DMS153 treated with DMSO at 0.1 percent for 48 hours (cell line): ENCODE results near the gene UGP2.

ENCODE experiments used
- DNase-seq: peaks from one replicate; lab custom pipeline; 2025; ENCODE audit not compliant: unreplicated experiment; lab: John Stamatoyannopoulos, UW

UGP2 gene

DNA sequence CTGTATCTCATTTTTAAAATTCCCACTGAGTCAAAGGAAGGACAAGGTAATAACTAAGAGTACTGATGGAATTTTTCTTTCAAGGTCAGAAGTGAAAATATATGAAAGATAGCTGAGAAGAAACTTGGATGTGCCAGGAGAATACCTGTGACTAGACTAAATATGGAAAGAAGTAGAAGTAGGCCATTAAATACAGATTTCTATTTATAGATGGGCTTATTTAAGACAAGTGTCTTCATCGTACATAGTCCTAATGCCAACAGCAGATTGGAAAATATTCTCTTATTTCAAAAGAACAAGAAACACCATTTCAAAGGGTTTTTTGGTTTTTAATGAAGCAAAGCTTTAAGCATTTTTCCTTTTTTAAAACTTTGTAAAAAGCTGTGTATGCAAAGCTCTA is 22.0 kb downstream of the UGP2 start:
- no peak for DNase-seq

DNA sequence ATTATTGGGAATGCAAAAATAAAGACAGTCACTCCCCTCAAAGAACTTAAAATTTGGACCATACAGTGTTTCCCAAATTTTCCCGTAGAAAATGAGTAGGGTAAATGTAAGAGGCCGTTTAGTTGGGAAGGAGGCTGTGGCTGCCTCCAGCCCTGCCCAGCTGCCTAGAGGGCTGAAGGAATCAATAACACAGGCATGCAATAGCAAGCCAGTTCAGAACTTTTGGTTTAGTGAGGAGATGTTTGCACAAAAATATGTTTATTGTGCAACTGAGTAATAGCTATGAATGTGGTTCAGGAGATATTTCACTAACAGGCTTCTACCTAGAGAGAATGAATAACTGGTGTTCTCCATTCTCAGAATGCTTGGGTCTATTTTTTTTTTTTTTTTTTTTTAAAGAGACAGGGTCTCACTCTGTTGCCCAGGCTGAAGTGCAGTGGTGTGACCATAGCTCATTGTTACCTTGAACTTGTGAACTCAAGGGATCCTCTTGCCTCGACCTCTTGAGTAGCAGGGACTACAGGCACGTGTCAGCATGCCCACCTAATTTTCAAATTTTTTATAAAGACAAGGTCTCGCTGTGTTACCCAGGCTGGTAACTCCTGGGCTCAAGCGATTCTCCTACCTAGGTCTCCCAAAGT is 23.6 kb downstream of the UGP2 start:
- DNase-seq, result no peak

DNA sequence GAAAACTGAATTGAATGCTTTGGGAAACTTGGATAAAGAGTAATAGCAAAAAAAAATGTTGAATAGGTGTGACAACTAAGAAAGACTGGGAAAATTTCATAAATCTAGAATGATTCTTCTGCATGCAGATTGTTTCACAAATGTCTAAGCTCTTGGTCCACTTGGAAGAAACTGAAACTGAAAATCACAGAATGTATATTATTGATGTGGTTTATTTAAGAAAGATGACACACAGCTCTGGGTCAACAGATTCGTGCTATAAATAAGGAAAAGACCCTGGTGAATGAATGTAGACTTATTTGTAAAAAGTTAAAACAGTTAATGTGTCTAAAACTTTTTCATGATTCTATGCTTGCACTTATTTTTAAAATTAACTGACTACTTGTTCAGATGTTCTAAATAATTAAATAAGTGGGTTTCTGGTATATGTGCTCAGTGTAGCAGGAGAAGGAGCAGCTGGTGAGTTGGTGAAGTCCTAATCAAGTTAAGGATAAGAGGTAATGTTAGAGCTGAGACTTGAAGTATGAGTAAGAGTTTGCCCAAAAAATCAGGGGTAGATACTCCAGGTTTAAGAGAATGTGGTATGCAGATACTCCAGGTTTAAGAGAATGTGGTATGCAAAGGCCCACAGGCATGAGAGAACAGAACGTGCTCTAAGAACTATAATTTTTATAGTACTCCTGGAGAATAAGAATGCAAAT is 24.5 kb downstream of the UGP2 start:
- DNase-seq, result no peak

DNA sequence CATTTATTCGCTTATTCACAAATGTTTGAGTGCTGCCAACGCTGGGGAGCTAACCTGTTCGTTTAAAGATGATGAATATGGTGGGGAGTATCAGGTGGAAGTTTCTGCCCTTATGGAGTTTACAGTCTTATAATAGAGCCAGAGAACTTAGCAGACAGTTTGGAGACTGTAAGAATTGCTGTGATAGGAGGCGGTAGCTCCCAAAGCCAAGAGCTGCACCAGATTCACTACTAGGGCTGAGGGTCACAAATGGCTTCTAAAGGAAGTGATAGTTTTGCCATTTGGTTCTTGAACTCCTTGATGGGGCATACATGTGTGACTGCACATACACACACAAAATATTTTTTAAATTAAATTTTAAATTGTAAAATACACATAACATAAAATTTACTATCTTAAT is 29.0 kb downstream of the UGP2 start:
- DNase-seq, result no peak

DNA sequence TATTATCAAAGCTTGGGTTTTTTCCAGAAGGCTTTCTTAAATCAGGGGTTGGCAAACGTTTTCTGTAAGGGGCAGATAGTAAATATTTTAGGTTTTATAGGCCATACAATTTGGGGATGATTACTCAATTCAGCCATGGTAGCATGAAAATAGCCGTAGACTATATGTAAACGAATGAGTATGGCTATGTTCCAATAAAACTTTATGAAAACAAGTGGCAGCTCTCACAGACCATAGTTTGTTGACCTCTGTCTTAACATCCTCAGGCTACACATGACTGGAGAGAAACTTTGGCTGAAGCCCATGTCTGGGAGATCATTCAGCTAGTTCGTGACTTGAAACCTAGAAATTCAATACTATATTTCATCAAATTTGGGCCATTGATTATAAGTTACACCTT is 30.2 kb downstream of the UGP2 start:
- no peak for DNase-seq

DNA sequence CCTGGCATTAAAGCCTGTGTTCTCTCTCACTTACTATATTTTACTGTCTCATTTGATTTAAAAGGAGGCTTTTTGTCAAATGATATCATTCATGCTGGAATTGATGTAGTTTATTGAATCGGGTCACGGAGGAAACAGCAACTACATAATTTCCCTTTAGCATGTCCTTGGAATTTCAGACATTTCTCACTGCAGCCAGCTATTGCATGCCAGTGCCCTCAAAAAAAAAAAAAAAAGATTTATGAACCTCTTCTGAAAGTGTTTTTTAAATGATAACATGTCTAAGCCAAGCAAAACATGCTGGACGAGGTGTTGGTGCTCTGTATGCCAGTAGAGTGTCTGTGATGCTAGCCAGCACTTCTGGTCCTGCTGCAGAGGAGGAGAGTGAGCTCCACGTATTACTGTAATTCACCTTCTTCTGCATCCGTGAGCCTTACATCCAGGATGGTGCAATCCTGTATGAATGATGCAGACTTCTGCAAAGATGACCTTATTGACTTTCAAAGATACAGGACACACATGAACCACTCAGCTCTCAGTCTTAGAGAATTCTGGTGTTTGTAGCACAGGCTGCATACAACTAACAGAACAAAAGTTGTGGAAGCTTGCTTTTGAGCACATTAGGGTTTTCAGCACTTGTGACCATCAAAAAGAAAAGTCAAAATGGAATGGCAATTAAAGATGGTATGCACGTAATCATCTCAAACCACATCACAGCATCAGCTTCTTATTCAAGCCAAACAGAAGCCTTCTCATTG is 31.1 kb downstream of the UGP2 start:
- DNase-seq, result no peak

DNA sequence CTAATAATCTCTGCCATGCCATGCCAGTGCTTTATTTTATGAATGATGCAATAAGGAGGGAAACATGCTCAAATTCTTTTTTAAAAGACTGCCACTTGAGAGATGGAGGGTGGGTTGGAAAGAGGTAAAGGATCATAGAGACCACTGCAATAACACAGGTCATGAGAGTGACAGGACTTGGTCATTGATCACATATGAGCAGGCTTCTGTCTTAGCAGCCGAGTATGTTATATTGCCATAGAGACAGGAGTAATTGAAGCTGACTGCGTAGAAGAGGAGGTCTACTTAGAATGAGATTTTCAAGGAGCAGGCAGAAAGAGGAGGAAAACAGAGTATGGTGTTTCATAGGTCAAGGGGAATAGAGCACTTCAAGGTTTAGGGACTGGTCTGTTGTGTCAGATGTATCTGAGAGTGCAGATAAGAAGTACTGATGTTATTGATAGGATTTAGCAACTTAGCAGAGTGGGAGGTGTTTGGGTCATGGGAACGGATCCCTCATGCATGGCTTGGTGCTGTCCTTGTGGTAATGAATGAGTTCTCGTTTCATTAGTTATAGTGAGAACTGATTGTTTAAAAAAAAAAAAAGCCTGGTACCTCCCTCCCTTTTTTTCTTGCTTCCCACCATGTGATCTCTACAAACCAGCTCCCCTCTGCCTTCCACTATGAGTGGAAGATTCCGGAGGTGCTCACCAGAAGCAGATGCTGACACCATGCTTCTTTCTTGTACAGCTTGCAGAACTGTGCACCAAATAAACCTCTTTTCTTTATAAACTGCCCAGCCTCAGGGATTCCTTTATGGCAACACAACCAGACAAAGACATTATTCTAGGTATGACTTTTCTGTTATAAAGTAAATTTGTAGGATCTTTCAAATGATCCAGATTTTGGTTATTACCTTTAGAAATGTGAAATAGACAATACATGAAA is 32.8 kb downstream of the UGP2 start:
- DNase-seq, result no peak

DNA sequence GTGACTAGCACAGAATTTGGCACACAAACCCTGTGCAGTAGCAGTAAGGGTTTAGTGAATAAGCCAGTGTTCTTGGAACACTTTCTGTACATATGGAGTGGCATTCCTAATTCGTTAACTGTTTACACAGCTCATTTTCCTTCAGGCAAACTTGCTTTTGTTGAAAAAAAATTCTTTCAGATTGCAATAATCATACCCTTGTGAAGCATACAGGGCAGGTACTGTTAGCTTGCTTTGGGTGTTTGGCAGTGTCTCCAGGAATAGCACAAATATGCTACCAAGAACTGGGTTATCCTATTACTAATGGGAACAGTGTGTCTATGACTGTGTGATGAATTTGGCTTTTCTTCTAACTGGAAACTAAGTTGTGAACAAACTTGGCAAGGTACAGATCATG is 33.4 kb downstream of the UGP2 start:
- DNase-seq, result no peak

DNA sequence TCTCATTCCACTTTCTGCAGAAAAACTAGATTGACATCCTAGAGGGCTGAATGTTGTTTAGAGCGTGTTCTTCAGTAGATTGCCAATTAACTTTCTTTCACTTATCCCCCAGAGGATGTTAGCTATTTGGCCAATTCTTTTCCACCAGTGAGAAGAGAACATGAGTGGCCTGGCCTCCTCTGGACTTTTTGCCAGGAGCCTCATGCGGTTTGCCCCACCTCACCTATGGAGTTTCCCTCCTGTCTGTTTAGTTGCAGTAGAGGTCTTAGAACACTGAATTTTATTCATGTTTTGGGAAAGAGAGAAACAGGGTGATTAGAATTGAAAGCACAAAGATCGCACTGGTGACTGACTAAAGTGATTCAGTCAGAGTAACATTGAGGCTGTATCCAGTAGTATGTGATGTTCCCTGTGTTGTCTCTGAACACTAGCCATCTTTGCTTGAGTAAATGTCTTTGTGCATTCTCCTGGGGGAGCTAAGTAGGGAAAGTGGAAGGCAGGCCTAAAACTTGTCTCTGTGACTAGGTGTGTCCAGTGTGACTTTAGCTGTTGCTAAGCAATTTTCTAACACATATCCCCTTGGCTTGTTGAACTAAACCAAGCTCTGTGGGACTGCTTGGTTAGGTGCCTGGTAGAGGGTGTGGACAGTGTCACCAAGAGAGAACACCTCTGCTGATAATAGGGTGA is 34.0 kb downstream of the UGP2 start:
- no peak for DNase-seq

DNA sequence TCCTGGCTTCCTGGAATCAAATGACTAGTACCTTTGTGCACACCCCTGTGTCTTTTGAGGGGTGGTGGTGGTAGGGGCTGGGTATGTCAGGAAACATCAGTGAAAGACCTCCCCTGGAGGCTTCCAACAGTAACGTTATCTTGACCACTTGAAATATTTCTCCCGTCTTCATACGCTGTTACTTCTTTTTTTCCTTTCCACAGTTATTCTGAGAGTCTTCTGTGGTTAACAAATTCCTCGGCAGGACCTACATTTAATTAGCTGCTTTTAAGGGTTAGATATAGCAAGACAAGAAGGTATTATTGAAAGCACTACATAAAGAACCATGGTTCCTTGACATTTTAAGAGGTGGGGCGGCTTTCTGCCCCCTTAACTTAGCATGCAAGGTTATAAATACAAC is 34.6 kb downstream of the UGP2 start:
- no peak for DNase-seq

DNA sequence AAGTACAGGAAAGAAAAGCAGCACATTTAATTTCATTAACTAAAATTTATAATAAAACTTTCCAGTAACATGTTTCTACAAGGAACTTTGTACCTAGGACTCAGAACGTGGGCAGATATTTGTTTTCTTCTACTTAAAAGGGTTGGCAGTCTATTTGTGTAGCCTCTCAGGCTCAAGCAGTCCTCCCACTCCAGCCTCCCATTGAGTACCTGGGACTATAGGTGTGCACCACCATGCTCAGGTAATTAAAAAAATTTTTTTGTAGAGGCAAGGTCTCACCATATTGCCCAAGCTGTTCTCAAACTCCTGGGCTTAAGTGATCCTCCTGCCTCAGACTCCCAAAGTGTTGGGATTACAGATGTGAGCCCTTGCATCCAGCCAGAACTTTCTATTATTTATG is 36.8 kb downstream of the UGP2 start:
- no peak for DNase-seq

DNA sequence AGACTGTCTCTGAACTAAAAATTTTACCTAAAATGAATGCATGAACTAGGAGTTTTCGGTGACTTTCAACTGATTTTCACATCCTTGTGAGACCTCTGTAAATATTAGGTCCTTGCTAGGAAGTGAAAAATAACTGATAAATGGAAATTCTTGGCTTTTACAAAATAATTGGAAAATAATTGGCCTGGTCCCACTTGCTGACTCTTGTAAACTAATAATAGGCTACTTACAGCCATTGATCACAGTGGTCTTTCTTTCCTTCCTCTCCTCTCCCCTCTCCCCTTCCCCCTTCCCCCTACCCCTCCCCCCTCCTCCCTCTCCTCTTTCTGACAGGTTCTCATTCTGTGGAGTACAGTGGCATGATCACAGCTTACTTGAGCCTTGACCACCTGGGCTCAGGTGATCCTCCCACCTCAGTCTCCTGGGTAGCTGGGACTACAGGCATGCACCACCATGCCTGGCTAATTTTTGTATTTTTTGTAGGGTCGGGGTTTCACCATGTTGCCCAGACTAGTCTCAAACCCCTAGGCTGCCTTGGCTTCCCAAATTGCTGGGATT is 38.3 kb downstream of the UGP2 start:
- DNase-seq, result no peak

DNA sequence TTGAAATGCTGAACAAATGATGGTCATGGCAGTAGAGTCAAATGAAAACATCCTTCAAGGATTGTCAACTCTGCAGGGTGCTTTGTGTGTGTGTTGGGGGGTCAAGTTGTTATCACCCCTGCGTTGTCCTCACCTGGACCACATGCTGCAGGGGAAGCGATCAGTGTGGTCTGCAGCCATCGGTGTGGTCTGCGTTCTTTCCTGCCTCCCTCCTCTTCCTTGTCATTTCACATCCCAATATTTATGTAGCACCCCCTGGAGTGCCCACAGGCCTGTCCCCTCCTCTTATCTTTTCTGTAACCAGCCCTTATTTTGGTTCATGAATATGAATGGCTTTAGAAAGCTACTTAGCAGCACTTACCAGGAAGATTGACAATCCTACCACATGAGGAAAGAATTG is 38.9 kb downstream of the UGP2 start:
- no peak for DNase-seq

DNA sequence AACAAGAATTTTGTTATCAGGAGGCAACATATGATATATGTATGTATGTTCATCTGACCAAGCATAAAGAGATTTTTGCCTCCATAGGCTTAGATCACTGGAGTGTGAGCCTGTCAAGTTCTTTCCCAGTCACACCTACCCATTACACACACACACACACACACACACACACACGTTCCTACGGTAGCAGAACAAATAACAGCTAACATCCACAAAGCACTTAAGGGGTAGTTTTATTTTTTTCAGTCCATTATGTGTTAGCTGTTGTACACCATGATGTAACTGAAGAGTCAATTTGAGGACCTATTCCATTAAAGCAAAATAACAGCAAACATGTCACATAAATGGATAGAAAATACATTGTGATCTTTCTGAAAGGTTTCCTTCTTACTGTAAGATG is 39.5 kb downstream of the UGP2 start:
- no peak for DNase-seq

DNA sequence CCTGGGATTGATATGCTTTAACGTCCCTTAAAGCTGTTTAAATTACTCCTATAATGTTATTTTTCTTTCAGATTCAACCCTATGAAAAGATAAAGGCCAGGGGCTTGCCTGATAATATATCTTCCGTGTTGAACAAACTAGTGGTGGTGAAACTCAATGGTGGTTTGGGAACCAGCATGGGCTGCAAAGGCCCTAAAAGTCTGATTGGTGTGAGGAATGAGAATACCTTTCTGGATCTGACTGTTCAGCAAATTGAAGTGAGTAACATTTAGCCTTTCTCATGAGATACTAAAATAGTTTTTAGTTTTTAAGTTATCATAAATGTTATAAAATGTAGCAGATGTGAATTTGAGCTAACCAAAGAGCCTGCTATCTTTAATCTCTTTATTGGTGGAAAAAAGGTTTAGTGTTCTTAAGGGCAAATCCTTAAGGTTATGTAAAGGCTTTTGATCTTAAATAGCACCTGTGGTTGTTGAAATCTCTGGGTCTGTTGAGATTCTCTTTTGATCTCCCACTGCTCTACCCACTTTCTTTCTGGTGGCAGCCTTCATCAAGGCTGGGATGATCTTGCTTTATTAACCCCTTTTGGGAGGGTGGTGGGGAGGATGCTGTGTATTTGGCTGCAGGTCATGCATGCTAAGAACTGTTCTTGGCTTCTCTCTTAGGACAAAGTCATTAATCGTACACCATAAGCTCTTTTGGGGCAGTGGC is 40.9 kb downstream of the UGP2 start:
- no peak for DNase-seq

DNA sequence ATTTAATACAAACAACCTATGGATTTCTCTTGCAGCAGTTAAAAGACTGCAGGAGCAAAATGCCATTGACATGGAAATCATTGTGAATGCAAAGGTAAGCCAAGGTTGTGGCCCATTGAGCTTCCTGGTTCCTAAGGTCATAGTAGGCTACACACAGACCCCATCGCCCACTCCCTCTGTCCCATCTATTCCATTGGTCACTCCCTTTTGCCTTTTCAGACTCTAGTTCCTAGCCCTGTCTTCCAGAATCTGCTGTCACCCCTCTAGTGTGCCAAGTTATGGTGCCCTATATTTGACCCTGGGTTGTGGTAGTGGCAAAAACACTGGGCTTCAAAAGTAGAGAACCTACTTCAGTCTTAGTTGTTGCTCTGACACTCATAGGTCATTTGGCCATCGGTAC is 44.7 kb downstream of the UGP2 start:
- no peak for DNase-seq

DNA sequence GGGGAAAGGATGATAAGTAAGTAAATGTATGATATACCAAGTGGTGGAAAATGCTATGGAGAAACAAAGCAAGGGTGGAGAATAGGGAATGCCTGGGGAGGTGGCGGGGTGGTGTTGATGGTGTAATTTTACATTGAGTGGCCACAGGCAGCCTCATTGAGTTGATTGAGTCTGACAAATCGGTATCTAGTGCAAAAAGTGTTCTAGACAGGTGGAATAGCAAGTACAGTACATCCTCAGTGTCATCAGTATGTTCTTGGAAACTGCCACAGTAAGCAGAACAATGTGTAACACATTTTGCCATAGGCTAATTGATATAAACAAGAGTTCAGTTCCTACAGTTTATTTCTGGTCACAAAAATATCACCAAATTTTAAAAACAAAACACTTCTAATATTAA is 46.4 kb downstream of the UGP2 start:
- DNase-seq, result no peak

DNA sequence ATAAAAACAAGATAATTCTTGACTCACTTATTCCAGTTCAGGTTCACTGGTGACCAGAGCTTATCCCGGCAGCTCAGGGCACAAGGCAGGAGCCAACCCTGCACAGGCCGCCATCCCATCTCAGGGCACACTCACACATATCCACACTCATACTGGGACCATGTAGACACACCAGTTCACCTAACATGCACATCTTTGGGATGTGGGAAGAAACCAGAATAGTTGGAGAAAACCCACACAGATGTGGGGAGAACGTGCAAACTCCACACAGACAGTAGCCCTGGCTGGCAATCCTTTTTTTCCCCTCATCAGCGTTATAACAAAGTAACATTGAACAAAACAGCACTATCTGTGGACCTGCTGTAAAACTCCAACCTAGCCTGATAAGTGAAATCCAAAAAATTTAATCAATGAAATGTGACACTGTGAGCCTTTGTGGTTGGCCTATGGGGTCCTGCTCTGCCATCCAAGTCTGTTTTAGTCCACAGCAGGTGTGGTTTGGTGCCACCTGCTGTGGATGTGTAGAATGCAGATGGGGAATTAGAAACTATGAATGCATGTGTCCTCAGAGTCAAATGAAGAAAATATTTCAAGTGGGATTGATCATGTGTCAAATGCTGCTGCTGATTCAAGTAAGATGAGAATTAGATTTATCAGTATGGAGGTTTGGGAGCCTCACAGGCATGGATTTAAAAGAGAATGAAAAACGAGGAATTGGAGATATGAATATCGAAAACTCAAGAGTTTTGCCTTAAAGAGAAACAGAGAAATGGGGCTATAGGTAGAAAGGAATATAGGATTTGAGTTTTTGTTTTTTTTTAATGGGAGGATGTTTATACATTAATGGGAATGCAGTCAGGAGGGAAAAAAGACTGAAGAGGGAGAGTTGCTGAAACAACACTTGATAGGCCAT is 47.0 kb downstream of the UGP2 start:
- no peak for DNase-seq

DNA sequence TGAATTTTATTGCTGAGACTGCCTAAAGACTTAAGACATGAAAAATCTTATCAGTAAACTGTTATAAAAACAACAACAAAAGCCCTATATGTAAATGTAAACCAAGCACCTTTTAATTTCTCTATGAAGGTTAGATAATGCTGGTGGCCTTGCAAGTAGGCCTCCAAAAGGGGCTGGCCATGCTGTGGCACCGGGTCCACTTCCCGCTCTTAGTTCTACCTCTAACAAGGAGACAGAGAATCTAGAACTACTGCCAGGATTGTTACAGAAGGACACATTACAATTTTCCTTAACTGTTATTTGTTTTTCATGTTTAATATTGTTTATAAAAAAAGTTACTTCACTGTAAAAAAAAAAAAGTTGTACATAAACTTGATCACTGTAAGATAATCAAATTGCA is 49.0 kb downstream of the UGP2 start:
- DNase-seq, result no peak
